Measurements from ENCODE around the gene TIMMDC1. TPM values are rescaled to one million over a fixed set of nuclear protein-coding genes. Genes with fewer than 3 reads are reported as not detected.
"Not testable (repeated sequence)": the region's sequence is repeated elsewhere in the genome, so short reads cannot be mapped to it uniquely, and the experiment has no call there.

TIMMDC1 gene
- total RNA-seq, 1 donor from 2014 or later: 114 TPM

DNA sequence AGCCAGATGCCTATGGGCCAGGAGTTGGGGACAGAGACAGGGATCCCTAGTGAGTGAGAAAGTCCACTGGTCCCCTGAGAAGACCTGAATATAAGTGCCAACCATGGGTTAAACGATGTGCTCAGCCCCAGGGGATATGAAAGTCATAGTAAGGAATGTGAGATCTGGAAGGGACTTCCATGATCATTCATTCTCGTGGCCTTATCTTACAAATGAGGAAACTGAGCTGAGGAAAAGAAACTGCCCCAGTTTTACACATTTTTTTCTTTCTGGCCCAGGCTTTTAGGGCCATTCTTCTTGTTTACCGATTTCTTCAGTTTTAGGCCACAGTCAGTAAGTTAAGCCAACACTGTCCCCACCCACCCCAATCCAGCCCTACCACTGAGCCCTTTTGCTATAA, 50.0 kb downstream of the TIMMDC1 start:
- no peak for TF ChIP-seq CTCF (conservative IDR thresholded peaks at IDR 0.05)
- H3K9me3 Mint-ChIP-seq: no peaks in the 10 kb centered on the region
- DNase-seq (ENCODE audit: extremely low spot score, unreplicated experiment): no peak

GRCh38 chr3:119550192-119550910, 52.0 kb downstream of the TIMMDC1 start:
- H3K9me3 Mint-ChIP-seq: no peaks in the 10 kb centered on the region
- H3K27me3 Mint-ChIP-seq: peaks cover 3% of the 10 kb centered on the region
- no peak overlapping the region for H3K4me3 Mint-ChIP-seq

More for the DNA sequence above, 50.0 kb downstream of the TIMMDC1 start:
- Mint-ChIP-seq H3K36me3 (no peaks in the 10 kb centered on the region), H3K27ac (no peak overlapping the region), H3K27me3 (no peaks in the 10 kb centered on the region), H3K4me3 (no peak overlapping the region), H3K4me1 (ENCODE audit: unreplicated experiment) (no peaks in the 10 kb centered on the region)

DNA sequence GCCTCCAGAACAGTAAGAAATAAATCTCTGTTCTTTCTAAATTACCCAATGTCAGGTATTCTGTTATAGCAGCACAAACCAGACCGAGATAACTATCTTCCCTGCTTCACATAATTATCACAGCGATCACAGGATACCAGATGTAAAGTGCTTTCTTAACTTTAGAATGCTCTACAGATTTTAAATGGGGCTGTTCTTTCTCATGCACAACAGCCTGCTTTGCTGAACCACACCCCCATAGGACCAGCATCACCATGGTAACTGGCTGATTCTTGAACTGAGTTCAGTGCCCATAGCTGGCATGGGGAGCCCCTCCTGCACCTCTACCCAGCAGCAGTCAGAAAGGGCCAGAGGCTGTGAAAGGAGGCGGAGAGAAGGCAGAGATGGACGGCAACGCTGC, 53.3 kb downstream of the TIMMDC1 start:
- Mint-ChIP-seq H3K27ac (no peak overlapping the region), H3K4me3 (no peak overlapping the region), H3K4me1 (ENCODE audit: unreplicated experiment) (no peaks in the 10 kb centered on the region), H3K9me3 (no peaks in the 10 kb centered on the region), H3K36me3 (no peaks in the 10 kb centered on the region), H3K27me3 (peaks cover 3% of the 10 kb centered on the region)
- TF ChIP-seq CTCF (conservative IDR thresholded peaks at IDR 0.05): no peak
- no peak for DNase-seq (ENCODE audit: extremely low spot score, unreplicated experiment)

More at GRCh38 chr3:119550192-119550910, 52.0 kb downstream of the TIMMDC1 start:
- Mint-ChIP-seq H3K27ac (no peak overlapping the region), H3K4me1 (ENCODE audit: unreplicated experiment) (no peaks in the 10 kb centered on the region), H3K36me3 (no peaks in the 10 kb centered on the region)
- no peak for DNase-seq (ENCODE audit: extremely low spot score, unreplicated experiment)
- no peak for TF ChIP-seq CTCF (conservative IDR thresholded peaks at IDR 0.05)

- not testable (repeated sequence) for H3K27ac Mint-ChIP-seq; H3K36me3 Mint-ChIP-seq; H3K27me3 Mint-ChIP-seq; H3K4me3 Mint-ChIP-seq; H3K9me3 Mint-ChIP-seq; DNase-seq (ENCODE audit: extremely low spot score, unreplicated experiment); H3K4me1 Mint-ChIP-seq (ENCODE audit: unreplicated experiment)
These were observed 54.6 kb downstream of the TIMMDC1 start for GRCh38 chr3:119552928-119553327.

DNA sequence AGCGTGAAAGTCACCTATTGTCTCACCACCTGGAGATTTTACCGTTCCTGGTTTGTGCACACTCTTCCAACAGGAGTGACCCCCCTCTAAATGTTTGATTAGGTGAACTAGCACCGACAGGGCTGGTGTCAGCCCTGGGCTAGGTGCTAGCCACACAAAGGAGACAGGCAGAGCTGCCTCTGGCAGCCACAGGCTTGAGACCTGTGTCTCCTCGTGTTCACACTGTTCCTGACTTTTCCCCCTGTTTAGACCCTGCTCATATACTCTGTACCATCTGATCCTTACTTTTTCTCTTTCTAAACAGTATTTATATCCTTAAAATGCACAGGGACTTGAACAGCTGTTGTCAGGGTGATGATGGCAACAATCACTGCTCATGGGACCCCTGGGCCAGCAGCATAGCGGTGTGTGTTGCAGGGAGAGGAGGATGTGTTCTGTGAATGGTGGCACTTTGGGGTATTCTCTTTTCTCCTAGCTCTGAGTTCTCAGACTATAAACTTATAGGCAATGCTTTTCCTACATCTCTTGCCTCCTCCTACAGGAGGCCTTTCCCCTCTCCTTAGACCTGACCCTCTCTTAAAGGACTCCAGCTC, 55.6 kb downstream of the TIMMDC1 start:
- Mint-ChIP-seq H3K27ac (no peak overlapping the region), H3K9me3 (no peaks in the 10 kb centered on the region), H3K27me3 (peaks cover 6% of the 10 kb centered on the region), H3K4me3 (no peak overlapping the region), H3K4me1 (ENCODE audit: unreplicated experiment) (no peaks in the 10 kb centered on the region), H3K36me3 (no peaks in the 10 kb centered on the region)
- no peak for TF ChIP-seq CTCF (conservative IDR thresholded peaks at IDR 0.05)
- no peak for DNase-seq (ENCODE audit: extremely low spot score, unreplicated experiment)

DNA sequence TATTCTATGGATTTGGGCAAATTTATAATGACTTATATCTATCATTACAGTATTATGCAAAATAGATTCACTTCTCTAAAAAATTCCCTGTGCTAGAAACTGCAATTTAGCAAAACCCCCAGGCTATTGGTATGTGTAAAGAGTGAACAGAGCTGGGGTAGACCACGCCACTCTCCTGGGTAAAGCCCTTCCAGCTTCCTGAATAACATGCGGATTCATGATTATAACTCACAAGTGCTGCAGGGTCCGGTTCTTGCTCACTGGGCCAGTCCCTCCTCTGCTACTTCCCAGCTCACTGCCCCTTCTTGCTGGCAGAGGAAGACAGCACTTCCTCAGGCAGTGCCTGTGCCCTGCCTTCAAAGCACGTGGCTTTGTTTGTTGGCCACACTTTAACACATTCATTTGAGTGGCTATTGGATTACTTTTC, 57.0 kb downstream of the TIMMDC1 start:
- peaks cover 6% of the 10 kb centered on the region for H3K27me3 Mint-ChIP-seq
- H3K4me1 Mint-ChIP-seq (ENCODE audit: unreplicated experiment): no peaks in the 10 kb centered on the region
- no peak for DNase-seq (ENCODE audit: extremely low spot score, unreplicated experiment)
- no peaks in the 10 kb centered on the region for H3K9me3 Mint-ChIP-seq
- no peaks in the 10 kb centered on the region for H3K36me3 Mint-ChIP-seq
- H3K27ac Mint-ChIP-seq: no peak overlapping the region
- TF ChIP-seq CTCF (conservative IDR thresholded peaks at IDR 0.05): no peak
- H3K4me3 Mint-ChIP-seq: no peak overlapping the region

Data from type B pancreatic cell (in vitro differentiated cells).